Omental fat pad (tissue), 4 donors: Measurements from ENCODE around the gene KIAA1549. TPM values are rescaled to one million over a fixed set of nuclear protein-coding genes. Genes with fewer than 3 reads are reported as not detected.

Experiments
- ATAC-seq: fragments of 150-250 bp; one replicate; pipeline ENCODE4 v1.9.1; 2016; ENCODE audit warnings: mild to moderate bottlenecking, moderate library complexity; ENCODE audit not compliant: low FRiP score
- DNase-seq: peaks from one replicate; pipeline ENCODE4 v3.0.0-alpha.2; 2019; ENCODE audit warnings: low spot score
- CTCF ChIP-seq, 3 donors: fragments of 450-650 bp; IDR thresholded peaks; one replicate each; pipeline ENCODE4 v1.5.1; 2016 to 2017; ENCODE audit warnings: antibody characterized with exemption in 3 of 3, mild to moderate bottlenecking in 3 of 3, moderate library complexity in 2 of 3
- total RNA-seq, 4 donors: library from RNA; depleted of rRNA; stranded (reverse); fragments of >200 nt; gene quantifications; one replicate each; pipeline ENCODE4 v1.1.0, GENCODE V29; 2016

Gene KIAA1549
- total RNA-seq, 4 donors from 2014 or later = 1.2 to 1.6 (median 1.4) TPM

GRCh38 chr7:138843632-138844580 is 137.3 kb downstream of the KIAA1549 start:
- ATAC-seq = no peak

GRCh38 chr7:138842111-138842510 is 139.1 kb downstream of the KIAA1549 start:
- no peak for TF ChIP-seq CTCF (IDR thresholded peaks at IDR 0.05)
- no peak for ATAC-seq
- DNase-seq = no peak

More at GRCh38 chr7:138843632-138844580, 137.3 kb downstream of the KIAA1549 start:
- DNase-seq = no peak
- TF ChIP-seq CTCF (IDR thresholded peaks at IDR 0.05) = no peak

GRCh38 chr7:138838166-138838565 is 143.0 kb downstream of the KIAA1549 start:
- ATAC-seq (no peak), DNase-seq (no peak)
- TF ChIP-seq CTCF (IDR thresholded peaks at IDR 0.05) = no peak

- ATAC-seq (no peak), DNase-seq (no peak)
- no peak for TF ChIP-seq CTCF (IDR thresholded peaks at IDR 0.05)
Observed at GRCh38 chr7:138837627-138838026, 143.6 kb downstream of the KIAA1549 start.

- no peak for TF ChIP-seq CTCF (IDR thresholded peaks at IDR 0.05)
- DNase-seq (no peak), ATAC-seq (no peak)
Observed at GRCh38 chr7:138835087-138835486, 146.1 kb downstream of the KIAA1549 start.

- TF ChIP-seq CTCF (IDR thresholded peaks at IDR 0.05) = no peak
- ATAC-seq (no peak), DNase-seq (no peak)
Observed at GRCh38 chr7:138834583-138834982, 146.6 kb downstream of the KIAA1549 start.

GRCh38 chr7:138833596-138833995 is 147.6 kb downstream of the KIAA1549 start:
- DNase-seq (no peak), ATAC-seq (no peak)
- no peak for TF ChIP-seq CTCF (IDR thresholded peaks at IDR 0.05)
